ENCODE data around the gene NELL2.

GRCh38 chr12:44846826-44847225, 29.3 kb downstream of the NELL2 start:
- TF ChIP-seq CTCF (conservative IDR thresholded peaks at IDR 0.05; ENCODE audit: low read depth, low read length) (no peak), EZH2 (IDR thresholded peaks at IDR 0.05; ENCODE audit: borderline replicate concordance, low read depth, low read length, poor library complexity, severe bottlenecking) (no peak)

Data from A673 (cell line).